Measurements from ENCODE around the gene MOV10L1. TPM values are rescaled to one million over a fixed set of nuclear protein-coding genes. Genes with fewer than 3 reads are reported as not detected.
A peak's percentile ranks its signal among the peaks of the same experiment; 100 is the strongest.

Gene MOV10L1
- total and polyA plus RNA-seq, 2 donors (not counting 1 experiment from before 2014, with no cell fraction given) = 0.03 to 0.83 TPM

- H4K20me1 ChIP-seq (ENCODE audit: control insufficient read depth, extremely low read depth, insufficient read depth, low read length) = no peaks in the 10 kb centered on the region
- H3K79me2 ChIP-seq (ENCODE audit: control insufficient read depth, insufficient read depth, low read length) = peaks cover 46% of the 10 kb centered on the region
- no peak for TF ChIP-seq CTCF (conservative IDR thresholded peaks at IDR 0.05 in 1 of 2, IDR thresholded peaks at IDR 0.05 in 1 of 2; ENCODE audit: low read depth in 1 of 2, low read length in 2 of 2)
- TF ChIP-seq EZH2 (IDR thresholded peaks at IDR 0.05; ENCODE audit: low read length, missing control alignments) = no peak
- H3K9me3 ChIP-seq (ENCODE audit: control insufficient read depth, insufficient read depth, low read depth, low read length) = no peaks in the 10 kb centered on the region
- no peaks in the 10 kb centered on the region for H3K27me3 ChIP-seq (ENCODE audit: control insufficient read depth, insufficient read depth, low read length)
- no peak for DNase-seq (ENCODE audit: low read depth in 2 of 2)
- H3K9ac ChIP-seq (ENCODE audit: insufficient read depth, low read length) = no peak overlapping the region
- H3K4me2 ChIP-seq (ENCODE audit: extremely low read depth, insufficient read depth, low read length) = no peak overlapping the region
- H3K4me1 ChIP-seq (ENCODE audit: control insufficient read depth, extremely low read depth, insufficient read depth, low read length) = peaks cover 14% of the 10 kb centered on the region
- H3K4me3 ChIP-seq (replicated peaks in 1 of 4; ENCODE audit: control extremely low read depth in 1 of 4, insufficient read depth in 1 of 4, low read depth in 3 of 4, low read length in 4 of 4) = no peak overlapping the region
- no peak overlapping the region for H2AFZ ChIP-seq (ENCODE audit: low read length)
- no peak overlapping the region for H3K27ac ChIP-seq (ENCODE audit: insufficient read depth, low read length)
- peaks cover 11% of the 10 kb centered on the region for H3K36me3 ChIP-seq (ENCODE audit: control insufficient read depth, insufficient read depth, low read length)
These were observed 99.5 kb downstream of the MOV10L1 start for GRCh38 chr22:50189184-50189848.

DNA sequence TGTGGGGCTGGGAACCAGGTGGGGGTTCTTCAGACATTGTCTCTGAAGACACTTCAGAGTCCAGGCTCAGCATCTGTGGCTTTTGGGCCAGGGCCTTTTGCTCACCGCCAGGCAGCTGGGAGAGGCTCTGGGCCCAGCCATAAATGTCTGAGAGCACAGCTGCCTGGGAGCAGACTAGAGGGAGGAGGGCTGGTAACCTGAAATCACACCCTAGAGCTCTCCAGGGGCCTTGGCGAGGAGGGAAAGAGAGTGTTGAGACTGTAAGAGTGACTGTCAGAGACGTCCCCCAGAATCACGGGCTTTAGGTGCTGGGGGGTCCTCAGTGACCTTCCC lies 100.0 kb downstream of the MOV10L1 start:
- Histone ChIP-seq H3K27me3 (ENCODE audit: control insufficient read depth, insufficient read depth, low read length) (no peaks in the 10 kb centered on the region), H3K4me1 (ENCODE audit: control insufficient read depth, extremely low read depth, insufficient read depth, low read length) (peaks cover 14% of the 10 kb centered on the region), H3K27ac (ENCODE audit: insufficient read depth, low read length) (peak overlapping the region; percentile 23), H3K9ac (ENCODE audit: insufficient read depth, low read length) (no peak overlapping the region), H3K79me2 (ENCODE audit: control insufficient read depth, insufficient read depth, low read length) (peaks cover 46% of the 10 kb centered on the region), H3K9me3 (ENCODE audit: control insufficient read depth, insufficient read depth, low read depth, low read length) (no peaks in the 10 kb centered on the region), H3K4me3 (replicated peaks in 1 of 4; ENCODE audit: control extremely low read depth in 1 of 4, insufficient read depth in 1 of 4, low read depth in 3 of 4, low read length in 4 of 4) (peak overlapping the region in 1 of 4 experiments; percentile 55), H2AFZ (ENCODE audit: low read length) (no peak overlapping the region), H3K36me3 (ENCODE audit: control insufficient read depth, insufficient read depth, low read length) (peaks cover 15% of the 10 kb centered on the region), H3K4me2 (ENCODE audit: extremely low read depth, insufficient read depth, low read length) (peak overlapping the region; percentile 20), H4K20me1 (ENCODE audit: control insufficient read depth, extremely low read depth, insufficient read depth, low read length) (no peaks in the 10 kb centered on the region)
- TF ChIP-seq CTCF (conservative IDR thresholded peaks at IDR 0.05 in 1 of 2, IDR thresholded peaks at IDR 0.05 in 1 of 2; ENCODE audit: low read depth in 1 of 2, low read length in 2 of 2) = no peak
- TF ChIP-seq EZH2 (IDR thresholded peaks at IDR 0.05; ENCODE audit: low read length, missing control alignments) = no peak
- DNase-seq (ENCODE audit: low read depth in 2 of 2) = peak in 1 of 2 donors; percentile 33

DNA sequence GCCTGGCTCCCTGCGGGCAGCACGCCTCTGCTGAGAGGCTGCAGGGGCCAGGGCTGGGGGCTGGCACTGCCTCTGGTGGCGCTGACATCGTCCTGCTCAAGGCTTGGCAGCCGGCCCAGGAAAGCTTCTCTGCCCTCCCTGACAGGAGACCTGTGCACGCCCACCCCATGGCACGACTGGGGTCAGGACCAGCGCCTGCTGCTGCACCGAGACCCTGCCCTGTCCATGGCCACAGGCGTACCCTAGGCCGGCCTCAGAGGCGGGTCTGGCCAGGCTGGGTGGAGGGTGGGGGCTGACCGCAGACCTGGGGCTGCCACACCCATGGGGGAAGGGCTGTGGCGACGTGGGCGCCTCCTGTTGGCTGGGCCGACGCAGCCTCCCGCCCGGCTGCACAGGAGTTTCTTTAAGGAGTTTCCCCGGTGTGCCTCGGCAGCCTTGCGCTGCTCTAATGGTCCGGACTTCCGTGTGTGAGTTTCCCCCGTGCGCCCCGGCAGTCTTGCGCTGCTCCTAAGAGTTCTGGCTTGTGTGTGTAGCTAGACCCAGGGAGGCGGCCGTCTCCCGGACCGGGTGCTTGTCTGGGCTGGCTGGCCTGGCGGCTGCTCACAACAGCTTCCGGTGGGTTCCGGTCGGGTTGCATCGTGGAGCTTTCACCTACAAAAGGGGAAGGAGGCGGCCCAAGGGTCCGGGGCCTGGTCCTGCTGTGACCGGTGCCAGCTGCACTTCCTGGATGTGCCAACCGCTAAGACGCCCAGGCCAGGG lies 100.6 kb downstream of the MOV10L1 start:
- TF ChIP-seq EZH2 (IDR thresholded peaks at IDR 0.05; ENCODE audit: low read length, missing control alignments) (no peak), CTCF (conservative IDR thresholded peaks at IDR 0.05 in 1 of 2, IDR thresholded peaks at IDR 0.05 in 1 of 2; ENCODE audit: low read depth in 1 of 2, low read length in 2 of 2) (peak; percentile 35 to 42)
- Histone ChIP-seq H3K9me3 (ENCODE audit: control insufficient read depth, insufficient read depth, low read depth, low read length) (no peaks in the 10 kb centered on the region), H3K27me3 (ENCODE audit: control insufficient read depth, insufficient read depth, low read length) (no peaks in the 10 kb centered on the region), H3K4me2 (ENCODE audit: extremely low read depth, insufficient read depth, low read length) (peak overlapping the region; percentile 20), H3K4me1 (ENCODE audit: control insufficient read depth, extremely low read depth, insufficient read depth, low read length) (peaks cover 13% of the 10 kb centered on the region), H3K4me3 (replicated peaks in 1 of 4; ENCODE audit: control extremely low read depth in 1 of 4, insufficient read depth in 1 of 4, low read depth in 3 of 4, low read length in 4 of 4) (peak overlapping the region; percentile 2 to 55 (median 27)), H2AFZ (ENCODE audit: low read length) (no peak overlapping the region), H3K79me2 (ENCODE audit: control insufficient read depth, insufficient read depth, low read length) (peaks cover 46% of the 10 kb centered on the region), H3K9ac (ENCODE audit: insufficient read depth, low read length) (peak overlapping the region; percentile 42), H3K36me3 (ENCODE audit: control insufficient read depth, insufficient read depth, low read length) (peaks cover 16% of the 10 kb centered on the region), H4K20me1 (ENCODE audit: control insufficient read depth, extremely low read depth, insufficient read depth, low read length) (no peaks in the 10 kb centered on the region), H3K27ac (ENCODE audit: insufficient read depth, low read length) (peak overlapping the region; percentile 51)
- peak; percentile 55 to 61 for DNase-seq (ENCODE audit: low read depth in 2 of 2)

All from fibroblast of lung (primary cell).